Kidney (tissue), 14 donors: Measurements from ENCODE around the gene NRP2. TPM values are rescaled to one million over a fixed set of nuclear protein-coding genes. Genes with fewer than 3 reads are reported as not detected.

ENCODE experiments used
- DNase-seq, 5 donors: peaks; one replicate each; pipeline ENCODE4 v3.0.0-alpha.2; 2013 to 2020
- FAIRE-seq: peaks from 2 replicates; lab custom pipeline; 2012; peaks lifted over from hg19 to GRCh38; lab: Jason Lieb, UNC
- H3K27ac ChIP-seq, 2 donors: one replicate each; pipeline ENCODE4 v1.7.0; 2013; ENCODE audit warnings: low read depth in 2 of 2, low read length in 2 of 2, inconsistent platforms in 1 of 2
- H3K27me3 ChIP-seq: one replicate; pipeline ENCODE4 v1.7.1; 2013; ENCODE audit warnings: low read length, inconsistent platforms; ENCODE audit not compliant: control insufficient read depth, insufficient read depth
- H3K36me3 ChIP-seq, 3 donors: one replicate each; pipeline versions ENCODE4 v1.7.0 to v1.7.1; 2013; ENCODE audit warnings: low read length in 3 of 3, control low read depth in 1 of 3, inconsistent platforms in 1 of 3; ENCODE audit not compliant: insufficient read depth in 3 of 3, control insufficient read depth in 2 of 3
- H3K4me1 ChIP-seq, 3 donors: one replicate each; pipeline versions ENCODE4 v1.7.0 to v1.7.1; 2013; ENCODE audit warnings: low read length in 3 of 3, inconsistent platforms in 1 of 3, low read depth in 1 of 3; ENCODE audit not compliant: control insufficient read depth in 2 of 3, insufficient read depth in 2 of 3
- H3K4me3 ChIP-seq, 3 donors: one replicate each; pipeline versions ENCODE4 v1.7.0 to v1.8.1; 2013; ENCODE audit warnings: low read length in 3 of 3, control low read depth in 1 of 3, inconsistent platforms in 1 of 3
- H3K9ac ChIP-seq, 3 donors: one replicate each; pipeline versions ENCODE4 v1.7.0 to v1.7.1; 2013; ENCODE audit warnings: low read length in 3 of 3, control low read depth in 1 of 3, inconsistent platforms in 1 of 3
- H3K9me3 ChIP-seq, 3 donors: one replicate each; pipeline versions ENCODE4 v1.7.0 to v1.7.1; 2013; ENCODE audit warnings: low read length in 3 of 3, control low read depth in 1 of 3, inconsistent platforms in 1 of 3; ENCODE audit not compliant: control insufficient read depth in 2 of 3, insufficient read depth in 1 of 3
- intact Hi-C: fragments of 100-400 bp; cut with DNase I; formaldehyde crosslinking; loops from one replicate; pipeline ENCODE4 v1.11.1; 2022
- polyA plus RNA-seq: library from polyadenylated mRNA; stranded (reverse); fragments of 350-450 nt; fragmentation: Illumina TruSeq; extraction: RNeasy Lipid Tissue Mini Kit (QIAGEN cat#74804); gene quantifications from one replicate; pipeline ENCODE4 v1.2.3, GENCODE V29; 2014; ENCODE audit warnings: low read depth, low replicate concordance; ENCODE audit not compliant: insufficient read depth
- total RNA-seq: library from RNA; stranded (reverse); fragmentation: NEBNext Ultra II Directional; extraction: Animal tissue kit (Norgen Biotek cat#: 25700); gene quantifications from one replicate; pipeline ENCODE4 v1.2.1, GENCODE V29; 2021
- TF ChIP-seq, protein P1 (sequence below): IDR thresholded peaks from 3 replicates; pipeline ENCODE4 v1.5.1; 2012; ENCODE audit warnings: mild to moderate bottlenecking, moderate library complexity, borderline replicate concordance; ENCODE audit not compliant: insufficient read depth; ENCODE audit errors: extremely low read depth
- donor health status: control.
- donor health status: control.
- donor health status: control.
- donor health status: control.
- donor health status: control.
- donor health status: DM: yes; HTN: yes; CAD: no.
- donor health status: Normal renal cell carcinoma (clear cell type).

NRP2 gene
- total and polyA plus RNA-seq, 2 donors from 2014 or later = 2.3 to 37.7 TPM

DNA sequence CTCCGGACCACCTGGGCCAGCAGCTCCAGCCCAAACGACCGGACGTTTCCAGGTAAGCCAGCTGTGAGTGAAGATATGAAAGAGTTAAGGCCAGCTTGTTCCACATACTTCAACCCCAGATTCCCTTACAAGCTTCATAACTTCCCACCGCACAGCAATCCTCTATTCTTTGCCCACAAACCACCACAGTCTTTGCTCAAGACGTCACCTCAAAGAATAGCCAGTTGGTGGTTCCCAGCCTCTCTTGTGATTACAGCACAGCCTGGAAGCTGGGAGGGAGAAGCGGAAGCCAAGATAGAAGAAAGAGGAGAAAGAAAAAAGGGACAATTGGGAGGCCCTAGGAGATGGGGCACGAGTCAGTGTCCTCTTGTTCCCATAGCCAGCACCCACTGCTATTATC lies 70.6 kb downstream of the NRP2 start:
- intact Hi-C loops = no loop called here
- Histone ChIP-seq H3K36me3 (peaks cover 0 to 4% (median 0%) of the 10 kb centered on the region in 3 donors), H3K27ac (no peak overlapping the region), H3K9ac (no peak overlapping the region), H3K4me1 (peaks cover 0 to 5% (median 4%) of the 10 kb centered on the region in 3 donors), H3K27me3 (no peaks in the 10 kb centered on the region), H3K9me3 (no peaks in the 10 kb centered on the region), H3K4me3 (no peak overlapping the region)
- DNase-seq (no peak), FAIRE-seq (no peak)
- TF ChIP-seq, protein P1, sequence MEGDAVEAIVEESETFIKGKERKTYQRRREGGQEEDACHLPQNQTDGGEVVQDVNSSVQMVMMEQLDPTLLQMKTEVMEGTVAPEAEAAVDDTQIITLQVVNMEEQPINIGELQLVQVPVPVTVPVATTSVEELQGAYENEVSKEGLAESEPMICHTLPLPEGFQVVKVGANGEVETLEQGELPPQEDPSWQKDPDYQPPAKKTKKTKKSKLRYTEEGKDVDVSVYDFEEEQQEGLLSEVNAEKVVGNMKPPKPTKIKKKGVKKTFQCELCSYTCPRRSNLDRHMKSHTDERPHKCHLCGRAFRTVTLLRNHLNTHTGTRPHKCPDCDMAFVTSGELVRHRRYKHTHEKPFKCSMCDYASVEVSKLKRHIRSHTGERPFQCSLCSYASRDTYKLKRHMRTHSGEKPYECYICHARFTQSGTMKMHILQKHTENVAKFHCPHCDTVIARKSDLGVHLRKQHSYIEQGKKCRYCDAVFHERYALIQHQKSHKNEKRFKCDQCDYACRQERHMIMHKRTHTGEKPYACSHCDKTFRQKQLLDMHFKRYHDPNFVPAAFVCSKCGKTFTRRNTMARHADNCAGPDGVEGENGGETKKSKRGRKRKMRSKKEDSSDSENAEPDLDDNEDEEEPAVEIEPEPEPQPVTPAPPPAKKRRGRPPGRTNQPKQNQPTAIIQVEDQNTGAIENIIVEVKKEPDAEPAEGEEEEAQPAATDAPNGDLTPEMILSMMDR = no peak

- intact Hi-C loops = no loop called here
- no peak for FAIRE-seq
- no peak overlapping the region for H3K27ac ChIP-seq
Observed at GRCh38 chr2:205754285-205754923, 72.1 kb downstream of the NRP2 start.

DNA sequence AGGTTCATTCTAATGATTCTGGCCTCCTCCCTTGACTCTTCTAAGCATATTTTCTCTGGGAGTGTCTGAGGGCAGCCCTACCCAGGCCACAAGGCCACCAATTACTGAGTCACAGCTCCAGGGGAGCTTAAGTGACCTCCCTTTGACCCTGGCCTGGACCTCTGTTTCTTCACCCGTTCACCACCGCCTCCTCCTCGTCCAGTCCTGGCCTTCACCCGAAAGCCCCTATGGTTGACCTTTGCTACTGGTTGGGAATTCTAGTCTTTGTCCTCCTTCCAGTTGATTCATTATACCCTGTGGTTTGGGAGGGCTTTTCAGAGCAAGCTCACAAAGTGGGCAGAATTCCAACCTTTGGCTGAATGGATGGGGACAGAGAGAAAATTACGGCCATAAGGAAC lies 72.6 kb downstream of the NRP2 start:
- H3K27me3 ChIP-seq = no peaks in the 10 kb centered on the region
- DNase-seq = peak in 2 of 5 donors; percentile 71 to 86
- H3K4me3 ChIP-seq = no peak overlapping the region
- intact Hi-C loops = no loop called here
- TF ChIP-seq, protein P1 = no peak
- H3K4me1 ChIP-seq = no peaks in the 10 kb centered on the region
- H3K9ac ChIP-seq = no peak overlapping the region
- FAIRE-seq = no peak
- peaks cover 0 to 2% (median 0%) of the 10 kb centered on the region in 3 donors for H3K36me3 ChIP-seq
- H3K27ac ChIP-seq = peak overlapping the region in 1 of 2 donors; percentile 35
- no peaks in the 10 kb centered on the region for H3K9me3 ChIP-seq

More at GRCh38 chr2:205754285-205754923, 72.1 kb downstream of the NRP2 start:
- Histone ChIP-seq H3K9ac (no peak overlapping the region), H3K27me3 (no peaks in the 10 kb centered on the region), H3K36me3 (peaks cover 0 to 4% (median 0%) of the 10 kb centered on the region in 3 donors), H3K4me3 (no peak overlapping the region), H3K4me1 (no peaks in the 10 kb centered on the region), H3K9me3 (no peaks in the 10 kb centered on the region)
- no peak for DNase-seq
- TF ChIP-seq, protein P1 = no peak
